OCI-LY3 (cell line): ENCODE results near the gene DPP10.

Experiments
- EZH2phosphoT487 ChIP-seq: fragments of 200-600 bp; shearing (Covaris generic); IDR thresholded peaks from 2 replicates; pipeline ENCODE4 v1.6.1; 2018; ENCODE audit warnings: antibody characterized with exemption, mixed run types, low read depth
- TF ChIP-seq, protein P1 (sequence below): fragments of 200-600, 300-600 bp; sonication (generic); IDR thresholded peaks from 2 replicates; pipeline ENCODE4 v1.5.1; 2014; ENCODE audit warnings: antibody characterized with exemption, low read length, low read depth

GRCh38 chr2:114610677-114611076 lies 168.2 kb downstream of the DPP10 start:
- TF ChIP-seq, protein P1, sequence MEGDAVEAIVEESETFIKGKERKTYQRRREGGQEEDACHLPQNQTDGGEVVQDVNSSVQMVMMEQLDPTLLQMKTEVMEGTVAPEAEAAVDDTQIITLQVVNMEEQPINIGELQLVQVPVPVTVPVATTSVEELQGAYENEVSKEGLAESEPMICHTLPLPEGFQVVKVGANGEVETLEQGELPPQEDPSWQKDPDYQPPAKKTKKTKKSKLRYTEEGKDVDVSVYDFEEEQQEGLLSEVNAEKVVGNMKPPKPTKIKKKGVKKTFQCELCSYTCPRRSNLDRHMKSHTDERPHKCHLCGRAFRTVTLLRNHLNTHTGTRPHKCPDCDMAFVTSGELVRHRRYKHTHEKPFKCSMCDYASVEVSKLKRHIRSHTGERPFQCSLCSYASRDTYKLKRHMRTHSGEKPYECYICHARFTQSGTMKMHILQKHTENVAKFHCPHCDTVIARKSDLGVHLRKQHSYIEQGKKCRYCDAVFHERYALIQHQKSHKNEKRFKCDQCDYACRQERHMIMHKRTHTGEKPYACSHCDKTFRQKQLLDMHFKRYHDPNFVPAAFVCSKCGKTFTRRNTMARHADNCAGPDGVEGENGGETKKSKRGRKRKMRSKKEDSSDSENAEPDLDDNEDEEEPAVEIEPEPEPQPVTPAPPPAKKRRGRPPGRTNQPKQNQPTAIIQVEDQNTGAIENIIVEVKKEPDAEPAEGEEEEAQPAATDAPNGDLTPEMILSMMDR, result no peak
- TF ChIP-seq EZH2phosphoT487, result no peak
